ENCODE data around the gene MBTD1. TPM values are rescaled to one million over a fixed set of nuclear protein-coding genes. Genes with fewer than 3 reads are reported as not detected.

Gene MBTD1
- total and polyA plus RNA-seq, 10 of the 15 experiments (the other 5 are each of a cell fraction or from before 2014, with no cell fraction given): 1.3 to 16.7 (median 9.5) TPM

DNA sequence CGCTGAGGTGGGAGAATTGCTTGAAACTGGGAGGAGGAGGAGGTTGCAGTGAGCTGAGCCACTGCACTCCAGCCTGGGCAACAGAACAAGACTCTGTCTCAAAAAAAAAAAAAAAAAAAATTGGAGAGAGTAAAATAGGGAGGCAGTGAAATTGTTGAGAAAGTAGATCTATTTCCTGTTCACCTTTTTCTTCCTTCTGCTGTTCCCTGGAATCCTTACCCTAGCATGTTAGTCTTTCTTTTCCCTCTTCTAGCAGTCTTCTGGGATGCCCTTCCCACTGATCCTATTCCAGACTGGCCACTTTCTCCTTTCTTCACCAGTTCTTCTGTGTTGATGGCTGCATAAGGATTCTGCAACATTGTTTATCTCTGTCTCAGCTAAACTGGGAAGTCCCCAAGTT lies 90.5 kb downstream of the MBTD1 start:
- Histone ChIP-seq H3K4me2 (ENCODE audit: control insufficient read depth, insufficient read depth) (no peak overlapping the region), H3K4me3 (no peak overlapping the region), H4K20me1 (ENCODE audit: control insufficient read depth, insufficient read depth) (no peaks in the 10 kb centered on the region), H3K27me3 (replicated peaks in 1 of 2; ENCODE audit: control insufficient read depth in 2 of 2, insufficient read depth in 2 of 2, low read length in 1 of 2) (no peaks in the 10 kb centered on the region), H2AFZ (ENCODE audit: control insufficient read depth, low read depth, low read length) (no peak overlapping the region), H3K4me1 (ENCODE audit: control insufficient read depth, insufficient read depth, low read length) (peaks cover 12% of the 10 kb centered on the region), H3K79me2 (ENCODE audit: control insufficient read depth, insufficient read depth, low read length) (peaks cover 25% of the 10 kb centered on the region), H3K9me3 (replicated peaks; ENCODE audit: control insufficient read depth, insufficient read depth, low read length) (no peaks in the 10 kb centered on the region), H3K36me3 (ENCODE audit: control insufficient read depth in 2 of 2, insufficient read depth in 2 of 2, low read length in 1 of 2) (peaks cover 2 to 25% of the 10 kb centered on the region in 2 experiments), H3K9ac (ENCODE audit: control insufficient read depth, insufficient read depth, low read length) (no peak overlapping the region), H3K27ac (ENCODE audit: control insufficient read depth, insufficient read depth) (no peak overlapping the region)
- TF ChIP-seq IKZF2 (IDR thresholded peaks at IDR 0.05) (no peak), RBBP5 (conservative IDR thresholded peaks at IDR 0.05) (no peak), SIX5 (IDR thresholded peaks at IDR 0.05; ENCODE audit: low read depth, low read length, severe bottlenecking) (no peak), GABPA (IDR thresholded peaks at IDR 0.05; ENCODE audit: low read depth) (no peak), JUND (IDR thresholded peaks at IDR 0.05; ENCODE audit: low read depth, low read length) (no peak), TCF12 (IDR thresholded peaks at IDR 0.05; ENCODE audit: low read depth, low read length) (no peak), ZNF384 (IDR thresholded peaks at IDR 0.05; ENCODE audit: borderline replicate concordance, low read depth, low read length) (no peak), RCOR1 (conservative IDR thresholded peaks at IDR 0.05; ENCODE audit: low read depth, low read length) (no peak), NR2F1 (conservative IDR thresholded peaks at IDR 0.05) (no peak), HDAC2 (IDR thresholded peaks at IDR 0.05) (no peak), MEF2A (IDR thresholded peaks at IDR 0.05; ENCODE audit: insufficient read depth, low read depth, low read length) (no peak), HDAC6 (IDR thresholded peaks at IDR 0.05; ENCODE audit: unreplicated experiment) (no peak)
- TF ChIP-seq, protein P1, sequence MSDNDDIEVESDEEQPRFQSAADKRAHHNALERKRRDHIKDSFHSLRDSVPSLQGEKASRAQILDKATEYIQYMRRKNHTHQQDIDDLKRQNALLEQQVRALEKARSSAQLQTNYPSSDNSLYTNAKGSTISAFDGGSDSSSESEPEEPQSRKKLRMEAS (IDR thresholded peaks at IDR 0.05; ENCODE audit: low read depth, low read length): no peak
- TF ChIP-seq, protein P2, sequence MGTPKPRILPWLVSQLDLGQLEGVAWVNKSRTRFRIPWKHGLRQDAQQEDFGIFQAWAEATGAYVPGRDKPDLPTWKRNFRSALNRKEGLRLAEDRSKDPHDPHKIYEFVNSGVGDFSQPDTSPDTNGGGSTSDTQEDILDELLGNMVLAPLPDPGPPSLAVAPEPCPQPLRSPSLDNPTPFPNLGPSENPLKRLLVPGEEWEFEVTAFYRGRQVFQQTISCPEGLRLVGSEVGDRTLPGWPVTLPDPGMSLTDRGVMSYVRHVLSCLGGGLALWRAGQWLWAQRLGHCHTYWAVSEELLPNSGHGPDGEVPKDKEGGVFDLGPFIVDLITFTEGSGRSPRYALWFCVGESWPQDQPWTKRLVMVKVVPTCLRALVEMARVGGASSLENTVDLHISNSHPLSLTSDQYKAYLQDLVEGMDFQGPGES (IDR thresholded peaks at IDR 0.05): no peak
- TF ChIP-seq, protein P3, sequence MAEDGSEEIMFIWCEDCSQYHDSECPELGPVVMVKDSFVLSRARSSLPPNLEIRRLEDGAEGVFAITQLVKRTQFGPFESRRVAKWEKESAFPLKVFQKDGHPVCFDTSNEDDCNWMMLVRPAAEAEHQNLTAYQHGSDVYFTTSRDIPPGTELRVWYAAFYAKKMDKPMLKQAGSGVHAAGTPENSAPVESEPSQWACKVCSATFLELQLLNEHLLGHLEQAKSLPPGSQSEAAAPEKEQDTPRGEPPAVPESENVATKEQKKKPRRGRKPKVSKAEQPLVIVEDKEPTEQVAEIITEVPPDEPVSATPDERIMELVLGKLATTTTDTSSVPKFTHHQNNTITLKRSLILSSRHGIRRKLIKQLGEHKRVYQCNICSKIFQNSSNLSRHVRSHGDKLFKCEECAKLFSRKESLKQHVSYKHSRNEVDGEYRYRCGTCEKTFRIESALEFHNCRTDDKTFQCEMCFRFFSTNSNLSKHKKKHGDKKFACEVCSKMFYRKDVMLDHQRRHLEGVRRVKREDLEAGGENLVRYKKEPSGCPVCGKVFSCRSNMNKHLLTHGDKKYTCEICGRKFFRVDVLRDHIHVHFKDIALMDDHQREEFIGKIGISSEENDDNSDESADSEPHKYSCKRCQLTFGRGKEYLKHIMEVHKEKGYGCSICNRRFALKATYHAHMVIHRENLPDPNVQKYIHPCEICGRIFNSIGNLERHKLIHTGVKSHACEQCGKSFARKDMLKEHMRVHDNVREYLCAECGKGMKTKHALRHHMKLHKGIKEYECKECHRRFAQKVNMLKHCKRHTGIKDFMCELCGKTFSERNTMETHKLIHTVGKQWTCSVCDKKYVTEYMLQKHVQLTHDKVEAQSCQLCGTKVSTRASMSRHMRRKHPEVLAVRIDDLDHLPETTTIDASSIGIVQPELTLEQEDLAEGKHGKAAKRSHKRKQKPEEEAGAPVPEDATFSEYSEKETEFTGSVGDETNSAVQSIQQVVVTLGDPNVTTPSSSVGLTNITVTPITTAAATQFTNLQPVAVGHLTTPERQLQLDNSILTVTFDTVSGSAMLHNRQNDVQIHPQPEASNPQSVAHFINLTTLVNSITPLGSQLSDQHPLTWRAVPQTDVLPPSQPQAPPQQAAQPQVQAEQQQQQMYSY (CRISPR knock-in tag; IDR thresholded peaks at IDR 0.05): no peak
- ChIA-PET RAD21 (ENCODE audit: unreplicated experiment) (no interaction called here), SMC1A (ENCODE audit: uncharacterized antibody, unreplicated experiment) (no interaction called here), POLR2A (interaction anchor here (0.5 kb wide), 1 partner anchor 667 kb away, joined by 5 read pairs; no protein-coding TSS in a partner anchor), CTCF (no interaction called here)
- DNase-seq (ENCODE audit: low read depth, low spot score) (no peak), ATAC-seq (no peak), FAIRE-seq (no peak)
- intact Hi-C loops (cut with micrococcal nuclease; ENCODE audit: unreplicated experiment): loop anchor here (5.0 kb wide), 1 partner anchor 93 kb away; the partner anchor contains the start of genes MBTD1 and UTP18
- WGBS (ENCODE audit: insufficient coverage, insufficient replicate concordance, low lambda C conversion rate, missing lambda C conversion rate): 92% methylated on average over 1 of the region's 1 CpG
- no TSS peak for BruUV-seq (replicated peaks)
- in situ Hi-C loops (cut with MboI): loop anchor here (10.0 kb wide), 1 partner anchor 65 kb away; no protein-coding TSS in a partner anchor

Data from GM12878 (cell line).